ENCODE measurements around the gene LTBP1.
"Not testable (repeated sequence)": the region's sequence is repeated elsewhere in the genome, so short reads cannot be mapped to it uniquely, and the experiment has no call there.

Gene LTBP1

GRCh38 chr2:32963941-32964340, 17.2 kb downstream of the LTBP1 start:
- DNase-seq (ENCODE audit: low read depth in 2 of 2), result no peak

- no peak for DNase-seq (ENCODE audit: low read depth in 2 of 2)
Measured at GRCh38 chr2:32965523-32966171, 18.9 kb downstream of the LTBP1 start.

- no peak for DNase-seq (ENCODE audit: low read depth in 2 of 2)
Measured at GRCh38 chr2:32969444-32970162, 22.9 kb downstream of the LTBP1 start.

GRCh38 chr2:32973772-32974171, 27.0 kb downstream of the LTBP1 start:
- DNase-seq (ENCODE audit: low read depth in 2 of 2), result not testable (repeated sequence)

GRCh38 chr2:32976409-32977063, 29.8 kb downstream of the LTBP1 start:
- no peak for DNase-seq (ENCODE audit: low read depth in 2 of 2)

GRCh38 chr2:32977228-32977758, 30.5 kb downstream of the LTBP1 start:
- no peak for DNase-seq (ENCODE audit: low read depth in 2 of 2)

- no peak for DNase-seq (ENCODE audit: low read depth in 2 of 2)
Measured at GRCh38 chr2:32981612-32982011, 34.9 kb downstream of the LTBP1 start.

- DNase-seq (ENCODE audit: low read depth in 2 of 2), result not testable (repeated sequence)
Measured at GRCh38 chr2:32983193-32983924, 36.6 kb downstream of the LTBP1 start.

- DNase-seq (ENCODE audit: low read depth in 2 of 2), result no peak
Measured at GRCh38 chr2:32986480-32986879, 39.7 kb downstream of the LTBP1 start.

- no peak for DNase-seq (ENCODE audit: low read depth in 2 of 2)
Measured at GRCh38 chr2:32988525-32988924, 41.8 kb downstream of the LTBP1 start.

GRCh38 chr2:32990556-32990955, 43.8 kb downstream of the LTBP1 start:
- no peak for DNase-seq (ENCODE audit: low read depth in 2 of 2)

- DNase-seq (ENCODE audit: low read depth in 2 of 2), result no peak
Measured at GRCh38 chr2:32991091-32991845, 44.5 kb downstream of the LTBP1 start.

- no peak for DNase-seq (ENCODE audit: low read depth in 2 of 2)
Measured at GRCh38 chr2:32993005-32993539, 46.3 kb downstream of the LTBP1 start.

- no peak for DNase-seq (ENCODE audit: low read depth in 2 of 2)
Measured at GRCh38 chr2:32997705-32998104, 51.0 kb downstream of the LTBP1 start.

GRCh38 chr2:33000986-33001385, 54.2 kb downstream of the LTBP1 start:
- DNase-seq (ENCODE audit: low read depth in 2 of 2), result no peak

GRCh38 chr2:33001823-33002222, 55.1 kb downstream of the LTBP1 start:
- DNase-seq (ENCODE audit: low read depth in 2 of 2), result no peak

- no peak for DNase-seq (ENCODE audit: low read depth in 2 of 2)
Measured at GRCh38 chr2:33002863-33003262, 56.1 kb downstream of the LTBP1 start.

GRCh38 chr2:33005057-33005456, 58.3 kb downstream of the LTBP1 start:
- DNase-seq (ENCODE audit: low read depth in 2 of 2), result no peak

- no peak for DNase-seq (ENCODE audit: low read depth in 2 of 2)
Measured at GRCh38 chr2:33008716-33009115, 62.0 kb downstream of the LTBP1 start.

- DNase-seq (ENCODE audit: low read depth in 2 of 2), result no peak
Measured at GRCh38 chr2:33009249-33009648, 62.5 kb downstream of the LTBP1 start.

GRCh38 chr2:33011373-33011772, 64.6 kb downstream of the LTBP1 start:
- DNase-seq (ENCODE audit: low read depth in 2 of 2), result no peak

Data from stimulated activated CD4-positive, alpha-beta T cell treated with anti-CD3 and anti-CD28 coated beads, Interleukin-1b, Interleukin-23, amount 100 ng/mL, for 4 hours (primary cell).